ENCODE data around the gene DLG2. TPM values are rescaled to one million over a fixed set of nuclear protein-coding genes. Genes with fewer than 3 reads are reported as not detected.
A peak's percentile ranks its signal among the peaks of the same experiment; 100 is the strongest.

The DLG2 gene
- total and polyA plus RNA-seq, 4 donors: 0.30 to 5.5 (median 0.68) TPM

GRCh38 chr11:85475660-85476517, 151.3 kb downstream of the DLG2 start:
- no peak overlapping the region for H3K9ac ChIP-seq (ENCODE audit: low read depth in 1 of 2, low read length in 2 of 2)
- no peaks in the 10 kb centered on the region for H3K36me3 ChIP-seq (ENCODE audit: control insufficient read depth in 4 of 4, insufficient read depth in 3 of 4, low read depth in 1 of 4, low read length in 3 of 4)
- DNase-seq (ENCODE audit: low spot score): no peak
- TF ChIP-seq TAF1 (conservative IDR thresholded peaks at IDR 0.05): no peak
- TF ChIP-seq ATF3 (IDR thresholded peaks at IDR 0.05): no peak
- TF ChIP-seq CTCF (IDR thresholded peaks at IDR 0.05; ENCODE audit: low read depth, low read length, missing input control): no peak
- no peak for TF ChIP-seq JUND (IDR thresholded peaks at IDR 0.05)
- no peak for TF ChIP-seq RXRA (IDR thresholded peaks at IDR 0.05)
- TF ChIP-seq HNF4G (IDR thresholded peaks at IDR 0.05): no peak
- H3K27ac ChIP-seq (ENCODE audit: low read depth in 1 of 2, low read length in 2 of 2): no peak overlapping the region
- H3K9me3 ChIP-seq (ENCODE audit: control insufficient read depth in 4 of 4, low read length in 3 of 4): peaks cover 0 to 3% (median 1%) of the 10 kb centered on the region in 4 donors
- WGBS: 81% methylated on average over 7 of the region's 7 CpGs
- H3K27me3 ChIP-seq (ENCODE audit: control insufficient read depth in 4 of 4, insufficient read depth in 4 of 4, low read length in 3 of 4): no peaks in the 10 kb centered on the region
- no peak overlapping the region for H3K4me3 ChIP-seq (ENCODE audit: low read depth in 1 of 3, low read length in 3 of 3)
- no peaks in the 10 kb centered on the region for H3K4me1 ChIP-seq (ENCODE audit: control insufficient read depth in 4 of 4, insufficient read depth in 4 of 4, low read length in 3 of 4)

- no peaks in the 10 kb centered on the region for H3K27me3 ChIP-seq (ENCODE audit: control insufficient read depth in 4 of 4, insufficient read depth in 4 of 4, low read length in 3 of 4)
- H3K27ac ChIP-seq (ENCODE audit: low read depth in 1 of 2, low read length in 2 of 2): no peak overlapping the region
- TF ChIP-seq FOXA1 (IDR thresholded peaks at IDR 0.05): no peak
- no peak for TF ChIP-seq HNF4G (IDR thresholded peaks at IDR 0.05)
- no peak for TF ChIP-seq JUND (IDR thresholded peaks at IDR 0.05)
- no peak for TF ChIP-seq SP1 (IDR thresholded peaks at IDR 0.05)
- TF ChIP-seq RXRA (IDR thresholded peaks at IDR 0.05): no peak
- TF ChIP-seq TAF1 (conservative IDR thresholded peaks at IDR 0.05): no peak
- TF ChIP-seq MAX (IDR thresholded peaks at IDR 0.05): no peak
- TF ChIP-seq NR2F2 (IDR thresholded peaks at IDR 0.05): no peak
- no peak for TF ChIP-seq CTCF (IDR thresholded peaks at IDR 0.05; ENCODE audit: low read depth, low read length, missing input control)
- no peak for TF ChIP-seq REST (IDR thresholded peaks at IDR 0.05)
- no peak overlapping the region for H3K9ac ChIP-seq (ENCODE audit: low read depth in 1 of 2, low read length in 2 of 2)
- DNase-seq (ENCODE audit: low spot score): no peak
- 97% methylated on average over 6 of the region's 6 CpGs for WGBS
- no peaks in the 10 kb centered on the region for H3K36me3 ChIP-seq (ENCODE audit: control insufficient read depth in 4 of 4, insufficient read depth in 3 of 4, low read depth in 1 of 4, low read length in 3 of 4)
- peaks cover 0 to 4% (median 1%) of the 10 kb centered on the region in 4 donors for H3K9me3 ChIP-seq (ENCODE audit: control insufficient read depth in 4 of 4, low read length in 3 of 4)
- H3K4me1 ChIP-seq (ENCODE audit: control insufficient read depth in 4 of 4, insufficient read depth in 4 of 4, low read length in 3 of 4): no peaks in the 10 kb centered on the region
- peak overlapping the region in 1 of 3 donors; percentile 49 for H3K4me3 ChIP-seq (ENCODE audit: low read depth in 1 of 3, low read length in 3 of 3)
These were observed 154.2 kb downstream of the DLG2 start for GRCh38 chr11:85472953-85473352.
